ENCODE results near the gene DAZ4.
"Not testable (repeated sequence)": the region's sequence is repeated elsewhere in the genome, so short reads cannot be mapped to it uniquely, and the experiment has no call there.

The DAZ4 gene, protein sequence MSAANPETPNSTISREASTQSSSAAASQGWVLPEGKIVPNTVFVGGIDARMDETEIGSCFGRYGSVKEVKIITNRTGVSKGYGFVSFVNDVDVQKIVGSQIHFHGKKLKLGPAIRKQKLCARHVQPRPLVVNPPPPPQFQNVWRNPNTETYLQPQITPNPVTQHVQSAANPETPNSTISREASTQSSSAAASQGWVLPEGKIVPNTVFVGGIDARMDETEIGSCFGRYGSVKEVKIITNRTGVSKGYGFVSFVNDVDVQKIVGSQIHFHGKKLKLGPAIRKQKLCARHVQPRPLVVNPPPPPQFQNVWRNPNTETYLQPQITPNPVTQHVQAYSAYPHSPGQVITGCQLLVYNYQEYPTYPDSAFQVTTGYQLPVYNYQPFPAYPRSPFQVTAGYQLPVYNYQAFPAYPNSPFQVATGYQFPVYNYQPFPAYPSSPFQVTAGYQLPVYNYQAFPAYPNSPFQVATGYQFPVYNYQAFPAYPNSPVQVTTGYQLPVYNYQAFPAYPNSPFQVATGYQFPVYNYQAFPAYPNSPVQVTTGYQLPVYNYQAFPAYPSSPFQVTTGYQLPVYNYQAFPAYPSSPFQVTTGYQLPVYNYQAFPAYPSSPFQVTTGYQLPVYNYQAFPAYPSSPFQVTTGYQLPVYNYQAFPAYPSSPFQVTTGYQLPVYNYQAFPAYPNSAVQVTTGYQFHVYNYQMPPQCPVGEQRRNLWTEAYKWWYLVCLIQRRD

DNA sequence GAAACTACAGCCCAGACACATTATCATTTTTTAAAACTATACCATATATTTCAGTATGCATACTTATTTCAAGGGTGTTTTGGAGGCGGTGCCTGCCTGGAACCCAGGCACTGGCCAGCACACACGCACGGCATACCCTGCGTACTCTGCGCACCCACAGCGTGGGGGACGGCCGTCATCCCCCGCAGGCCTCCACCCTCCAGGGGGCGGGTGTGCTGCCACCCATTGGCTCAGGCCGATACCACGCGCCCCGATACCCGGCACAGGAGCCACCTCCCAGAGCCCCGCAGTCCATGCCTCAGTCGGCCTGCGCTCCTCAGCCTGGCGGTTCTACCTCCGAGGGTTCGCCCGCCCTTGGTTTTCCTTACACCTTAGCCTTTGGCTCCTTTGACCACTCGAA, at the start of gene DAZ4:
Gene DAZ4, plus strand, starts transcription at position 301 of the 400 bp plus-strand sequence. CDS start 208 bp downstream, outside the sequence.
- not testable (repeated sequence) for DNase-seq (ENCODE audit: low spot score)

DNA sequence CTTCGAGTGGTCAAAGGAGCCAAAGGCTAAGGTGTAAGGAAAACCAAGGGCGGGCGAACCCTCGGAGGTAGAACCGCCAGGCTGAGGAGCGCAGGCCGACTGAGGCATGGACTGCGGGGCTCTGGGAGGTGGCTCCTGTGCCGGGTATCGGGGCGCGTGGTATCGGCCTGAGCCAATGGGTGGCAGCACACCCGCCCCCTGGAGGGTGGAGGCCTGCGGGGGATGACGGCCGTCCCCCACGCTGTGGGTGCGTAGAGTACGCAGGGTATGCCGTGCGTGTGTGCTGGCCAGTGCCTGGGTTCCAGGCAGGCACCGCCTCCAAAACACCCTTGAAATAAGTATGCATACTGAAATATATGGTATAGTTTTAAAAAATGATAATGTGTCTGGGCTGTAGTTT, 20.4 kb upstream of the DAZ4 start, which contains the start of gene DAZ3:
Gene DAZ3, minus strand, starts transcription at position 101 of the 400 bp plus-strand sequence. CDS start 208 bp downstream, outside the sequence.
- DNase-seq (ENCODE audit: low spot score) = not testable (repeated sequence)

DNA sequence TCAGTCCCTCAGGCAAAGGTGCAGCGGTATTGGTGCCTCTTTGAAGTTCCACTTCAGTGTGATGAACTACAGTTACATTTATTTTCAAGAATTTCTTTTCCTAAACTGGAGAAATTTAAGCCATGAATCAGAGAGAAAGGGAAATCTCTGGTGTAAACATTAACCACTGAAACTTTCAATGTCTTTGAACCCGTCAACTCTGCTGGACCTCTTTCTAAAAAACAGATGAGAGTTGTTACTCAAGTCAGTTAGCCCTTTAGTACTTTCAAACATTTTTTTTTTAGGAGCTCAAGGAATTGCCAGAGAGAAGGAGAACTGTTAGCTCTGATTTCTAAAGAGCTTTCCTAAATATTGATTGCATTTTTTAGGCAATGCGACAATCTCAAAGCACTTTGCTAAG, 11.9 kb upstream of the DAZ4 start:
- not testable (repeated sequence) for DNase-seq (ENCODE audit: low spot score)

DNA sequence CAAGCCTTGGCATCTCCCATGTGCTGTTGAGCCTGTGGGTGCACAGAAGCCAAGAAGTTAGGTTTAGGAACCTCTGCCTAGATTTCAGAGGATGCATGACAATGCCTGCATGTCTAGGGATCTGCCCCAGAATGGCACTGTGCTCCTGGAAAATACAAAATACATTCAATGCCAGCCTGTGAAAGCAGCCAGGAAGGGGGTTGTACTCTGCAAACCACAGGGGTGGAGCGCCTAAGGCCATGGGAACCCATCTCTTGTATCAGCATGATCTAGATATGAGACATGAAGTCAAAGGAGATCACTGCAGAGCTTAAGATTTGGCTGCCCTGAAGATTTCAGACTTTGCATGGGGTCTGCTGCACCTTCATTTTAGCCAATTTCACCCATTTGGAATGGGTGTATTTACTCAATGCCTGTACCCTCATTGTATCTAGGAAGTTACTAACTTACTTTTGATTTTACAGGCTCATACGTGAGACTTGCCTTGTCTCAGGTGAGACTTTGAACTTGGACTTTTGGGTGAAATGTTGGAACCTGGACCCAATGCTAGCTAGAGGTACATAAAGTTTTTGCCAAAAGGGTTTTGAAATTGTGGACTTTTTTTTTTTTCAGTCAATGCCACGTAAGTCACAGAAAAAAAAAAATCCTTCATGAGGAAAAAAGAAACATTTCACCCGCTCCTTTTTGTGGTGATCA, 9.4 kb upstream of the DAZ4 start:
- DNase-seq (ENCODE audit: low spot score) = not testable (repeated sequence)

DNA sequence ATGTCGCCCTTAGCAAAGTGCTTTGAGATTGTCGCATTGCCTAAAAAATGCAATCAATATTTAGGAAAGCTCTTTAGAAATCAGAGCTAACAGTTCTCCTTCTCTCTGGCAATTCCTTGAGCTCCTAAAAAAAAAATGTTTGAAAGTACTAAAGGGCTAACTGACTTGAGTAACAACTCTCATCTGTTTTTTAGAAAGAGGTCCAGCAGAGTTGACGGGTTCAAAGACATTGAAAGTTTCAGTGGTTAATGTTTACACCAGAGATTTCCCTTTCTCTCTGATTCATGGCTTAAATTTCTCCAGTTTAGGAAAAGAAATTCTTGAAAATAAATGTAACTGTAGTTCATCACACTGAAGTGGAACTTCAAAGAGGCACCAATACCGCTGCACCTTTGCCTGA, 8.7 kb upstream of the DAZ4 start:
- not testable (repeated sequence) for DNase-seq (ENCODE audit: low spot score)
